GM04504 (cell line): ENCODE results near the gene ZFP92.
"Not testable (repeated sequence)": the region's sequence is repeated elsewhere in the genome, so short reads cannot be mapped to it uniquely, and the experiment has no call there.

Experiments used
- DNase-seq: peaks from one replicate; pipeline ENCODE4 v3.0.0-alpha.2; 2012; ENCODE audit warnings: low read depth

The ZFP92 gene

DNA sequence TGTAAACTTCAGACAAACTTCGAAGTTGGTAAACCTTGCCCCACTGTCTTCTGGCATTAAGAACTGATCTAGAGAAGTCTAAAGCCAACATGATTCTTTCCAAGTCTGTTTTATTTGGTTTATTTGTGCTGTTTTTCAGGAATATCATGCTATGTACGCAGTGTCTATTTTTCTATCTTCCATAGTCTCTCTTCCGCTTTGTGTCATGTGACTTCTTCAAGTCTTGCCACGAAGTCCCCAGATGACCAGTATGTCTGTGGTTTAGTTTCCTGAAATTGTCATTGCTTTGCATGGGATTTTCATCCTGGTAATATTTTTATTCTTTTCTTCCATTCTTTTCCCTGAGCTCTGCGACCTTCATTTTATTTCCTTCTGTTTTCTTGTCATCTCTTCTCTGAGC lies 25.2 kb upstream of the ZFP92 start:
- no peak for DNase-seq

DNA sequence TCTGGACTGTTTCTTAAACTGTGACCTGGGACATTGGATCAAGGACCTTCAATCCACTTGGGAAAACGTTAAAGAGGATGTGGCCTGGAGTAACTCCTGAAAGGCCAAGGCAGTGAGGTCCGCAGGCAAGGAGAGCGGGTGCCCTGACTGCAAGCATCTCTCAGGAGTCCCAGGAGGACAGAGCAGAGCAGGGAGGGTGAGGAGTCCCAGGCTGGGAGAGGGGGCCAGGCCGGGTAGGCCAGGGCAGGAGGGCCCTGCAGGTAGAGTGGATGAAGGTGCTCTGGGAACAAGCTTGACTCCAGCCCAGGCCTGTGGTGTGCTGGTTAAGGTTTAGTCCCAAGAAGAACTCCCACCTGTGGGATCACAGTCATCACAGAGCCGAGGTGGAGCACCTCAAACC lies 23.9 kb upstream of the ZFP92 start:
- DNase-seq, result no peak

GRCh38 chrX:153387987-153388721 lies 23.1 kb upstream of the ZFP92 start:
- no peak for DNase-seq

- DNase-seq, result no peak
Observed at GRCh38 chrX:153388722-153389459, 22.4 kb upstream of the ZFP92 start.

- not testable (repeated sequence) for DNase-seq
Observed at GRCh38 chrX:153389460-153389768, 21.9 kb upstream of the ZFP92 start.

- no peak for DNase-seq
Observed at GRCh38 chrX:153392642-153393321, 18.5 kb upstream of the ZFP92 start.

DNA sequence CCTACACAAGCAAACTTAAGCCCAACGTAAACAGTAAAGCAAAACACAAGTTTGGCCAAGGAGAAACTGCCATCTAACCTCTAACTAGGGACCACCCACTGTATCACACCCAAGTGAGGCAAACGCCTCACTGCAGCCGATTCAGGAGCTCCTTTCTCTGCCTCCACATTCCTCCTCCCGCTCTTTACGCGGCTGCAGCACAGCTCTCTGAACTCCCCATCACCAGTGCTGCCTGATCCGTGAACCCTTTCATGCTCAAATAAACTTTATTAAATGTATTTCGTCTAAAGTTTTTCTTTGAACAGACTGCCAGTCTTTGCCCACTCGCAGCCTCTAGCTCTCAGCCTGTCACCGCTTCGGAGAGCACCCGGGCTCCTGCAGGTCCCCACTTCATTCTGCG lies 16.7 kb upstream of the ZFP92 start:
- no peak for DNase-seq

- no peak for DNase-seq
Observed at GRCh38 chrX:153395613-153396319, 15.5 kb upstream of the ZFP92 start.

GRCh38 chrX:153396320-153397195 lies 14.7 kb upstream of the ZFP92 start:
- no peak for DNase-seq

GRCh38 chrX:153397256-153397960 lies 13.9 kb upstream of the ZFP92 start:
- no peak for DNase-seq

DNA sequence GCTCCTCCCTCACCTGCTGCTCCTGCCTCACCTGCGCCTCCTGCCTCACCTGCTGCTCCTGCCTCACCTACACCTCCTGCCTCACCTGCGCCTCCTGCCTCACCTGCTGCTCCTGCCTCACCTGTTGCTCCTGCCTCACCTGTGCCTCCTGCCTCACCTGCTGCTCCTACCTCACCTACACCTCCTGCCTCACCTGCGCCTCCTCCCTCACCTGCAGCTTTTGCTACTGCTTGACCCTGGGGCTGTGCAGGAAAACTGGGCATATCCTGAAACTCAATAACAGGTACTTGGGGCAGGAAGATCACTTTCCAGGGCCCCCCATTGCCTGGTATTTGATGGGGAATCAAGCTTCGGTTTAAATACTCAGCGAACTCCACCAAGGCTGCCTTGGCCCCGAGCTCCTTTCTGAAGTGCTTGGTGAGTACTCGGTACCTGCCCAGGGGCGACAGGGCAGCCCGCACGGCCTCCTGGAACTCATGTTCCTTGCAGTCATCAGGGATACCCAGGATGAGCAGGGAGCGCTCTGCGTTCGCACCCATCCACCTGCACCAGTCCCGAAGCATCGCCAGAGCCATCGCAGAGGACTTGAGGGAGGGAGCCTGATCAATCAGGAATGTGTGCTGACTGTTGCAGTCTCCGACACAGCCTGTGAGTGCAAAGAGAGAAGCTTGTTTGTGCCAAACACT lies 12.9 kb upstream of the ZFP92 start:
- no peak for DNase-seq

GRCh38 chrX:153400146-153401132 lies 10.8 kb upstream of the ZFP92 start:
- no peak for DNase-seq

GRCh38 chrX:153401133-153401764 lies 10.0 kb upstream of the ZFP92 start, which contains the start of gene PNMA6E:
Gene PNMA6E, minus strand, starts transcription at chrX:153401350. Its CDS starts 2,501 bp downstream, at chrX:153398849.
- no peak for DNase-seq

- not testable (repeated sequence) for DNase-seq
Observed at GRCh38 chrX:153404333-153404732, 6.9 kb upstream of the ZFP92 start.

DNA sequence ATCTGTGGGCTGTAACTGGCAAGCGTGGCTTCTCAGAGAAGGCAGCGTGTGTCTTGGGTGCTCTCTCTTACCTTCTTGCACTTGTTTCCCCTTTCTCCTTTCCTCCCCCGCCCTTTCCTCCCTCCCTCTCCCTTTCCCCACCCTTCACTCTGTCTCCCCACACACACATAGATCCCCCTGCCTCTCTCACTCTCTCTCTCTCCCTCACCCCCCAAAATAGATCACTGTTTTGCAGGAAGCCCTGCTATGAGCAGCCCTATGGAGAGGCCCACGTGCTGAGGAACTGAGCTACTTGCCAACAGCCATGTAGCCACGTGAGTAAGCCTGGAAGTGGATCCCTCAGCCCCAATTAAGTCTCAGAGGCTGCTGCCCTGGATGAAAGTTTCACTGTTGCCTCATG lies 5.8 kb upstream of the ZFP92 start:
- DNase-seq, result no peak

- no peak for DNase-seq
Observed at GRCh38 chrX:153406011-153406410, 5.3 kb upstream of the ZFP92 start.

- DNase-seq, result no peak
Observed at GRCh38 chrX:153406903-153407302, 4.4 kb upstream of the ZFP92 start.

DNA sequence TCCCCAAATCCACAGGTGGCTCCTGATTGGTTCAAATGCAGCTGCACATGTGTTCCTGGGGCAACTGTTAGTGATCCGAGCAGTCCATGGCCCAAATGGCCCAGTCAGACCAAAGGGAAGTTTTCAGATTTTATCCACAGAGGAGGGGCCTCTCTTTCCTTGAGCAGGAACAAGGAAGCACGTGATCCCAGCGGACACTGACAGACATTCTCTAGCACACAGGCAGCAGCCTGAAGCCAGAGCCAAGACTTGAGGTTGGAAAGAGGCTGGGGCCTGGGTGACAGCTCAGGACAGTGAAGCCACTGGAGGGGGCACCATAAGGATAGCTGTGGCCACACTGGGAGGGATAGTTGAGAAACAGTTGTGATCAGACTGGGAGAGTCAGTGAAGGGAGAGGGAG lies 3.5 kb upstream of the ZFP92 start:
- DNase-seq, result no peak
